NCI-H2107 (cell line): ENCODE measurements around the gene GABRG3.

Experiments used
- DNase-seq: peaks from one replicate; lab custom pipeline; 2025; lab: John Stamatoyannopoulos, UW

The GABRG3 gene

GRCh38 chr15:27249046-27249759 lies 278.2 kb downstream of the GABRG3 start:
- DNase-seq = no peak

- DNase-seq = no peak
These were observed 278.8 kb downstream of the GABRG3 start for GRCh38 chr15:27249760-27250109.

GRCh38 chr15:27250223-27250622 lies 279.2 kb downstream of the GABRG3 start:
- no peak for DNase-seq

GRCh38 chr15:27254055-27254454 lies 283.1 kb downstream of the GABRG3 start:
- DNase-seq = no peak

- DNase-seq = no peak
These were observed 283.8 kb downstream of the GABRG3 start for GRCh38 chr15:27254801-27255200.

- no peak for DNase-seq
These were observed 285.5 kb downstream of the GABRG3 start for GRCh38 chr15:27256446-27256845.

- DNase-seq = no peak
These were observed 287.3 kb downstream of the GABRG3 start for GRCh38 chr15:27258287-27258686.

- DNase-seq = no peak
These were observed 289.5 kb downstream of the GABRG3 start for GRCh38 chr15:27260523-27260922.

- no peak for DNase-seq
These were observed 297.9 kb downstream of the GABRG3 start for GRCh38 chr15:27268923-27269322.

- DNase-seq = peak; percentile 54
These were observed 300.3 kb downstream of the GABRG3 start for GRCh38 chr15:27271258-27271657.

GRCh38 chr15:27272427-27272826 lies 301.4 kb downstream of the GABRG3 start:
- DNase-seq = no peak

GRCh38 chr15:27273506-27273905 lies 302.5 kb downstream of the GABRG3 start:
- no peak for DNase-seq

- no peak for DNase-seq
These were observed 307.8 kb downstream of the GABRG3 start for GRCh38 chr15:27278761-27279160.

- no peak for DNase-seq
These were observed 321.7 kb downstream of the GABRG3 start for GRCh38 chr15:27292641-27293040.

GRCh38 chr15:27293607-27294006 lies 322.6 kb downstream of the GABRG3 start:
- DNase-seq = no peak

GRCh38 chr15:27317736-27318135 lies 346.8 kb downstream of the GABRG3 start:
- no peak for DNase-seq

GRCh38 chr15:27323801-27324200 lies 352.8 kb downstream of the GABRG3 start:
- DNase-seq = no peak

- no peak for DNase-seq
These were observed 354.1 kb downstream of the GABRG3 start for GRCh38 chr15:27324886-27325615.

- DNase-seq = no peak
These were observed 356.6 kb downstream of the GABRG3 start for GRCh38 chr15:27327467-27328025.

GRCh38 chr15:27328186-27328585 lies 357.2 kb downstream of the GABRG3 start:
- DNase-seq = no peak

GRCh38 chr15:27328608-27329007 lies 357.6 kb downstream of the GABRG3 start:
- DNase-seq = no peak

- no peak for DNase-seq
These were observed 359.3 kb downstream of the GABRG3 start for GRCh38 chr15:27330326-27330725.

- DNase-seq = no peak
These were observed 365.7 kb downstream of the GABRG3 start for GRCh38 chr15:27336676-27337075.
